SIG-M5 treated with dmso at 0.1 percent for 504 hours (cell line): Measurements from ENCODE around the gene TSPEAR.

Source experiments
- DNase-seq: peaks from one replicate; lab custom pipeline; 2025; ENCODE audit not compliant: unreplicated experiment; lab: John Stamatoyannopoulos, UW

TSPEAR gene

GRCh38 chr21:44711327-44712202, at the start of gene TSPEAR:
Gene TSPEAR, minus strand, starts transcription at chr21:44711572. Its CDS starts 58 bp downstream, at chr21:44711514.
- no peak for DNase-seq

- no peak for DNase-seq
These were observed 49.0 kb upstream of the TSPEAR start for GRCh38 chr21:44760376-44760775.

DNA sequence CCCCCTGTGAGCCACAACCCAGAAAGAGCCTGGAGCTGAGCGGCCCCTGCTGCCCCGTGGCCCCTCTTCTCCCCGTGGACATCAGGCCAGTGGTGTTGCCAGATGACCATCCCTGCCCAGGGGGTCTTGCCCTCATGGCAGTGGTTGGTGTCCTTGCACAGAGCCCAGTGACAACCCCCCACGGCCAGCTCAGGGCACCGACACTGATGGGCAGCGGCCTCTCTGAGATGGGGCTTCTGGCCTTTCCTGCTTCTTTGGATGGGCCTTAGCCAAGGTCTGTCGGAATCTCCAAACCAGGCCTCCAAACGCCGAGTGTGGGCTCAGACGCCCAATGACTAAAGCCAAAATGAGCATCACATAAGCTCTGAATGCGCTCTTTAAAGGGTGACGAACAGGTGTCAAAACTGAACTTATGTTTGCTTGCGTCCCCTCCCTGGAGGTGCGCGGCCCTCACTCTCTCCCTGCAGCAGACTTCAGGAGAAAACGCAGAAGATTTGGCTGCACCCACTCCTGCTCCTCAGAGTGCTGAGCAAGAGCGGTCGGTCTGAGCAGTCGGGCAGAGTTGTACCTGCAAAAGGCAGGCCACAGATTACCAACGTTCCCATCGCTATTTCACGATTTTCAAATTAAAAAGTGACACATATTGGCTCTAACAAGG, 48.4 kb upstream of the TSPEAR start:
- no peak for DNase-seq

DNA sequence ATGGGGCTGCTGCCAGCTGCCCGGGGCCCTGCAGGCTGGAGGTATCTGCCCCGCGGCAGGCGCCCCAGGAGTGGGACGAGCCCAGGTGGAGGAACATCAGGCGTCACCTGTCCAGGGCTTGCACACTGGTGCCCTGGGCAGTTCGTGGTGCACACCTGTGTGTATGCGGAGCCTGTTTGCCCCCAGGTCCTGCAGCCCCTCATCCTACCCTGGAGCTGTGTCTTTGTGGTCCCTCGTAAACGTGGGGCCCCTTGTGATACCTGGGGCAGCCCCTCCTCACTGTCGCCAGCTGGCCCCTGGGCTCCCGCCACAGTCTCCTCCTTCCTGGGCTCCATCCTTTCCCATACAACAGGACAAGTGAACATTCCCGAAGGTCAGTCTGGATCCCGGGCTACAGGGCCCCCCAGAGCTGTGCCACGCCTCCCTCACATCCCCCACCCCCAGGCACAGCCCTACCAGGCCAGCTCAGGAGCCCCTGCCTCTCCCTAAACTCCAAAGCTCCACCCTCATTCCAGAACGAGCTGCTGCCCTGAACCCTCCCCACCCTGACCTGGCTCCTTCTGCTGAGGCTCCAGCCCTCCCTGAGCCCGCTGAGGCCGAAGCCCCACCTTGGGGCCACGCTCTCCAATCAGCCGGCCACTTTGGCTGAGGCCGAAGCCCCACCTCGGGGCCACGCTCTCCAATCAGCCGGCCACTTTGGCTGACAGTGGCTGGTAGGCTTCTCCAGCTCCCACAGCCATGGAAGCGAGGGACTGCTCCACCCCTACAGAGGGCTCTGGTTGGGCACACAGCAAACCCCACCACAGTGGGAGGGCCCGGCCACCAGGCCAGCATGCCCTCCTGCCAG, 47.6 kb upstream of the TSPEAR start:
- no peak for DNase-seq

GRCh38 chr21:44758141-44758561, 46.8 kb upstream of the TSPEAR start:
- no peak for DNase-seq

DNA sequence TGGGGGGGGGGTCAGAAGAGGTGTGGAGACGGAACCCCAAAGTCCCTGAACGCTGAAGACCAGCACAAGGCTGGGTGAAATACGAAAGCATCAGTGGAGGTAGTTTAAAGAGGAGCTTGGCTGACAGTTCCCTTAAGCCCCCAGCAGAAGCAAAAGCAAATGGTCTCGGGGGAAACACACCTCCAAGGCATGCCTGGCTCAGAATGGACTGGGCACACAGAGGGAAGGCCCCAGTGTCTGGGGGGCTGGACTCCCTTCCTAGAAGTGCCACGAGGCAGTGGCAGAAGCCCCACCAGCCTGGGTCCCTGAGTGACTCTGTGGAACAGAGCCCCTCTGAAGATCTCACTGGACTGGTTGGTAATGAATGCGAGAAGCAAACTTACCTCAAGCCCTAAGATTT, 46.4 kb upstream of the TSPEAR start:
- DNase-seq, result no peak

DNA sequence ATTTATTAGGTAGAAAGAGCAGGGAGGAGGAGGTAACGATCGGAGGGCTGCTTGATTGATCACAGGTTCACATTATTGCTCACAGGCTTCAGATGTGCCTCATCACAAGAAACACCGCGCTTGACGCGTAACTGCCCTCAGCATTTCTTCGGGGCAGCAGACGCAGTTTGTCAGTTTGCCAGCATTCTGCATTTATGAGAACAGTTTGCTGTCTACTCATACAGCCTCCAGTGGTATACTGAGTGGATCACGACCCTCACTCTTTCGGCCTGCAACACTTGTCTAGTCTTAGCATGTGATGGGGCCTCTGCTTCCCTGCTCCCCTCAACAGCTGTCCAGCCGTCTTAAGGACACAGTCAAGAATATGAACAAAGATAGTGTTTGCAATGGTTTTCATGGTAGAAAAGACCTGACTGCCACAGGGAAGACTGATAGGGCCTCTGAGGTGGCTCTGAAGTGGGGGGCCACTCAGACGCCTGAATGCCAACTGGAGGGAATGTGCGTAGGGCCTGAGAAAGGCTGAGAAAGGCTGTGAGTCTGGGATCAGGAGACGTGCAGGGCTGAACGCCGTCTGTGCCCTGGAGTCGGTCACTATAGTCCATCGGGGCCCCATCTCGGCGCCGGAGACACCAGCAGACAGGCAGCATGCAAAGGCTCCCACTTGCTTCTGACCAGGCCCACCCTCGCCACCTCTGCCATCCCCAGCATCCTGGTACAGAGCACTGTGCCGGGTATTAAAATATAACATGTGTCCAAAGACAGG, 45.2 kb upstream of the TSPEAR start:
- no peak for DNase-seq

- DNase-seq, result no peak
These were observed 43.9 kb upstream of the TSPEAR start for GRCh38 chr21:44755227-44755626.

DNA sequence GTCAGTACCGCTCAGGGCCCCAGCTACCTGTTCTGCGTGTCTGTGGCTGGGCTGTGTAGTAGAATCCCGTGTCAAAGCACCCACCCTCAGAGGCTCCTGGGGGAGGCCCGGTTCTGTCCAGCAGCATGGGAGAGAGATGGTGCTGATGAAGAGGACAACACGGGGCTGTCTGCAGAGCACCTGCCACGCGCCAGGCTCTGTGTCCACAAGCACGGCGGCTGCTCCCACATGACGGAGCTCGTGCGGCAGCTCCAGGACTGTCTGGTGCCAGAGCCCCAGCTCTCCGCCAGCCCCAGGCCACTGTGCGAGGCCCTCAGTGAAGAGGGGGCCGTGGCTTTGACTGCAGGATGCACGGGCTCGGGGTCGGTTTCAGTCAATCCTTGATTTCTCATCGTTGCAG, 42.0 kb upstream of the TSPEAR start:
- DNase-seq, result no peak

DNA sequence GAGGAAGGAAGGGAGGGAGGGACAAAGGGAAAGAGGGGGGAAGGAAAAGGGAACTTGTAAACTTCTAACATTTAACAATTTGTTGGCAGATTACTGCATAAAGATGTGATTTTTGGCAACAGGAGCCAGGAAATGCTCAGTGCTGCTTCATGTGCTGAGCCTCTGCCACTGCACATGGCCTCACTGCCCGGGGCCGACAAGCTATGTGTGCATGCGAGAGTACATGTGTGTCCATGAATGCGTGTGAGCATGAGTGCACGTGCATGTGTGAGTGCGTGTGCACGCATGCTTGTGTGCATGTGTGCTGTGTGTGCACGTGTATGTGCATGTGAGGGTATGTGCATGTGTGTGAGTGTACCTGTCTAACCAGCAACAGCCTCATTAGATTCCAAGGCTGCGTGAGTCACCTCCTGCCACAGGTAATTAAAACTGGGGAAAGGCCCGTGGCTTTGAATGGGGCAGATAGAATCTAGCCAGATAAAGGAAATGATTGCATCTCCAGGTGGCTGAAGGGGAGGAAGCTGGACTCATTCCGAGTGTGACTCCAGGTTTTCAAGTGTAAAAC, 41.4 kb upstream of the TSPEAR start:
- DNase-seq, result peak; percentile 13

DNA sequence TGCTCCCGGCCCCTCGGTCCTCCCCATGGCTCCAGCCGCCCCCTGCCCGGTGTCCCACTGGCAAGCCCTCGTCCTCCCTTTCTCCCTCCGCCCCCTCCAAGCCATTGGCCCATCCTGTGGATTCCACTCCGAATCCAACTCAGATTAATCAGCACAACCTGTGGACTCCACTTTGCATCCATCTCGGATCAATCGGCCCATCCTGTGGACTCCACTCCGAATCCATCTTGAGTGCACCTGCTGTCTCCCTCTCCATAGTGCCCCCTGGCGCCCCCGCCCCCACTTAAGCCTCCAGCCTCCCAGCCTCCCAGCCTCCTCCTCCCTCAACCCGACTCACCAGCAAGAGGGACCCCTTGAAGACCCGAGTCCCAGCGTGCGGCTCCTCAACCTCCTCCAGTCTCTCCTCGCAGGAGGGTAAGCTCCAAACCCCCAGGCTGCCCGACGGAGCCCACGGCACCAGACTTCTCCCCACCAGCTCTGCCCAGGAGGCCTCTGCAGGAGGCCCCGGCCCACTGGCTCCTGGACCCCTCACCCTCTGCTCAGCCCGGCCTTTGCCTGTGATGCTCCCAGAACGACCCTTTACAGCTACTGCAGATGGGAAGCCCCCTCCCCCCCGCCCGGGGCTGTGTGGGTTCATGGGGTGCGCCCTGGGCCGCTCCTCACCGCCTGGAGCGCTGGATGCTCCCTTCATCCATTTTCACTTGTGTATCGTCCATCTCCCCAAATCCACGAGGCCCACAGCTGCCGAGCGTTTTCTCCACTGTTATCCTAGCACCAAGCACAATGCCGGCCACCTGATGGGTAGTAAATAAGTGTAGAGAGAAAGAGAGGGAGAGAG, 40.6 kb upstream of the TSPEAR start:
- DNase-seq, result no peak

DNA sequence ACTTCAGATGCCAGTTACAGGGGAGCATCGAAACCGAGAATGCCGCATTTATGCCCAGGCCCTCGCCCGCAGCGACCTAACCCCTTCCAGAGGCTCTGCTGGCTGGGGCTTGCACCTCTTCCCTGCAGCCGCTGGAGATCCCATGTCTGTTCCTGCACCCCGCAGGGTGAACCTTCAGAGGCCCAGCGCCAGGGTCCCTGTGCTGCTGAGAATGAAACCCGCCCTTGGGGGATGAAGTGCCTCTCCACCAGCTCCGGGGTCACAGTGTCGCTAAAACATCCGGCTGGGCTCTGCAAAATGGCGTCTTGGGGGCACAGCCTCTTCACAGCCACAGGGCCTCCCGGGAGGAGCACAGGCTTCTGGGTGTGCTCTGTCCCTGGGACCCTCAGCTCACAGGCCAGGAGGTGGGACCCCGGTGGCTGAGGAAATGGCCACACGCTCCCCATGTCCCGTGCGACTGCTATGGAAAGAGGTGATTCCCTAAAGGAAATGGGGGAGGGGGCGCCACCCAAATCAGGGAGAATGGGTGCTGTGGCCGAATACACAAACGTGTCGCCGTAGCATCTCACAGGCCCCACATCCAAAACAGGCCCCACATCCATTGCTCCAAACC, 39.9 kb upstream of the TSPEAR start:
- DNase-seq, result no peak

GRCh38 chr21:44750675-44751025, 39.3 kb upstream of the TSPEAR start:
- no peak for DNase-seq

DNA sequence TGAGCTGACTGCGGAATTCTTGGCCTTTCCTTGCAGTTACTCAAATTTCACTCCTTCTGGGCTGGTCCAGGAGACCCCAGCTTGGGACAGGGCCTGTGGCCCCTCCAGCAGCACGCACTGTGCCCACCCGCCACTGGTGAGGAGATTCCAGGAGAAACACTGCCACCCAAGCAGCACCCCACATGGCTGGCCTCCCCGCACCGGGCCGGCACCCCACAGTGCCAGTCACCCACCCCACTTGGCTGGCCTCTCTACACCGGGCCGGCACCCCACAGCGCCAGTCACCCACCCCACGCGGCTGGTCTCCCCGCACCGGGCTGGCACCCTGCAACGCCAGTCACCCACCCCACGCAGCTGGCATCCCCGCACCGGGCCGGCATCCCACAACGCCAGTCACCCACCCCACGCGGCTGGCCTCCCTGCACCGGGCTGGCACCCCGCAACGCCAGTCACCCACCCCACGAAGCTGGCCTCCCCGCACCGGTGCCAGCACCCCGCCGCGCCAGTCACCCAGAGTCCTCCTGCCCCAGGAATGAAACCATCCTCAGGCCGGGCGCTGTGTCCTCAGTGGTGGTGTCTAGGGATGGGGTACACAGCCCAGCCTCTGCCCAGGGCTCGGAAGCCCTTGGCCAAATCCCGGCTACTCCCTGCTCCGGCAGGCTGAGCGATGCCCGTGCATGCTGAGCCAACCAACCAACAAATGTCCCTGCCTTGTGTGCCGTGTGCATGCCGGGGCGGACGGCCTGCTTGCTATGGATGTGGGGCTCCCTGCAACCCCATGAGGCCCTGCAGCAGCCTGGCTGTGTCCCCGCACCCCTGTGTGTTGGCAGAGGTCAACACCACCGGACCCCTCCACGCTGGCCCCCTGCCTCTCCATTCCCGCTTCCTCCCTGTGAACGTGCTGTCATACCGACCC, 38.6 kb upstream of the TSPEAR start:
- DNase-seq, result no peak

- DNase-seq, result no peak
These were observed 37.9 kb upstream of the TSPEAR start for GRCh38 chr21:44749116-44749758.

DNA sequence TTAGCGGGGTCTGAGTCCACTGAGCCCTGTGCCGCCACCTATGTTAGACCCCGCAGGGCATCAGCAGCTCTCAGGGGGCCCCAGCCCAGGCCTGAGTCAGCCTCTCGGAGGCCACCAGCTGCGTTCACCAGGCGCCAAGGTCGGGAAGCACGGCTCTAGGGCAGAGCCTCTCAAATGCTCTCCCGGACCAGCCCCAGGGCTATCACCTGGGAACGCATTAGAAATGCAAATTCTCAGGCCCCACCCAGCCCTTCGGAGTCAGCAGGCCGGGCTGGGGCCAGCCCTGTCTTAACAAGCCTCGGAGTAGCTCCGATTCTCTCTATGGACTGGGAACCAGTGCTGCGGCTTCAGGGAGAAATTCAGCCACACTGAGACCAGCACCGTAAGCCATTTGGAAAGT, 37.2 kb upstream of the TSPEAR start:
- no peak for DNase-seq

DNA sequence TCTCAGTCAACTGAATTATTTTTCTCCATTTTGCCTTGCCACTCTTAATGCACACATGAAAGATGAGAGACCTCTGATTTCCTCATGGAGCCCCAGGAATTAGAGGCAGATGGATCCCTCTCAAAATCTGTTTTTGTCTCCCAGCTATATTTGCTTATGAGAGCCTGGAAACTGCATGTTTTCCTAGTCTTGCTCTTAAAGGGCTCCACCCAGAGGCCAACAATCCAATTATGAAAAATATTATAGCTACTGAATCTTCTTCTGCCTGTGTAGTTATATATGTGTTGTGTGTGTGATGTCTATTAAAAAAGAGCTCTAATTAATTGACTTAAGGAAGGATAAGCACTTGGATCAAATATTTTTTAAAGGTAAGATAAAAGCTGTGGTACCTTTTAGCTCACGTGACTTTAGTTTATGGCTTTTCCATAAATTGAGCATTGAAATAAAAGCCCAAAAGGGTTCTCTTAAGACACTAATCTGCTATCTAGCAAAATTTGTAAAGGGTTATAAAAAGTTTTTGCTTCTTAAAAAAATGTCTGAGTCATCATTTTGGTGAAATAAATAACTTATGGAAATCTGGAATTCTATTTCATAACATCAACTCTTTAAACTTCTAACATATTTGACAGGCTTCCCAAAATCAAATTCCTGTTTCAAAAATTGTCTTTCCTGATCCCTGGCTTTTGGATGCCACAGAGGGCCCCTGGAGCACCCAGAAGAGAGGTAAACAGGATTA, 31.2 kb upstream of the TSPEAR start:
- DNase-seq, result peak; percentile 70
